GM23248 (cell line): ENCODE data around the gene PFN3. TPM values are rescaled to one million over a fixed set of nuclear protein-coding genes. Genes with fewer than 3 reads are reported as not detected.

ENCODE experiments used
- DNase-seq: peaks from one replicate; pipeline ENCODE4 v3.0.0-alpha.2; 2015
- H2AFZ ChIP-seq: fragments of 200-600 bp; sonication (generic); 2 replicates; pipeline ENCODE4 v1.6.1; 2016; ENCODE audit warnings: antibody characterized with exemption
- H3F3A ChIP-seq: fragments of 200-600 bp; sonication (generic); 2 replicates; pipeline ENCODE4 v1.6.1; 2016; ENCODE audit warnings: mild to moderate bottlenecking, antibody characterized with exemption, mixed run types; ENCODE audit not compliant: insufficient read depth
- H3K27ac ChIP-seq: fragments of 200-600 bp; sonication (generic); 2 replicates; pipeline ENCODE4 v1.5.1; 2016; ENCODE audit warnings: mild to moderate bottlenecking
- H3K27me3 ChIP-seq: fragments of 200-600 bp; sonication (generic); replicated peaks from 2 replicates; pipeline ENCODE4 v1.6.1; 2016; ENCODE audit warnings: mild to moderate bottlenecking; ENCODE audit not compliant: insufficient read depth
- H3K36me3 ChIP-seq: fragments of 200-600 bp; sonication (generic); 2 replicates; pipeline ENCODE4 v1.6.1; 2016; ENCODE audit warnings: low read depth, mild to moderate bottlenecking
- H3K4me1 ChIP-seq: fragments of 200-600 bp; sonication (generic); 2 replicates; pipeline ENCODE4 v1.6.1; 2016; ENCODE audit warnings: mild to moderate bottlenecking; ENCODE audit not compliant: insufficient read depth
- H3K4me2 ChIP-seq: fragments of 200-600 bp; sonication (generic); one replicate; pipeline ENCODE4 v1.6.1; 2016; ENCODE audit warnings: mild to moderate bottlenecking; ENCODE audit not compliant: unreplicated experiment
- H3K4me3 ChIP-seq: fragments of 200-600 bp; sonication (generic); 2 replicates; pipeline ENCODE4 v1.5.1; 2016; ENCODE audit warnings: mild to moderate bottlenecking
- H3K79me2 ChIP-seq: fragments of 200-600 bp; sonication (generic); 2 replicates; pipeline ENCODE4 v1.6.1; 2016; ENCODE audit warnings: mild to moderate bottlenecking; ENCODE audit not compliant: insufficient read depth
- H3K9ac ChIP-seq: fragments of 200-600 bp; sonication (generic); 2 replicates; pipeline ENCODE4 v1.6.1; 2016; ENCODE audit warnings: mild to moderate bottlenecking
- H3K9me2 ChIP-seq: fragments of 200-600 bp; sonication (generic); 2 replicates; pipeline ENCODE4 v1.6.1; 2016; ENCODE audit warnings: mixed run types, mild to moderate bottlenecking, moderate library complexity; ENCODE audit not compliant: insufficient read depth
- H3K9me3 ChIP-seq: fragments of 200-600 bp; sonication (generic); one replicate; pipeline ENCODE4 v1.6.1; 2017; ENCODE audit warnings: low read depth
- H4K20me1 ChIP-seq: fragments of 200-600 bp; sonication (generic); 2 replicates; pipeline ENCODE4 v1.6.0; 2016; ENCODE audit not compliant: insufficient read depth
- EZH2 ChIP-seq: fragments of 200-600 bp; sonication (generic); IDR thresholded peaks from 2 replicates; pipeline ENCODE4 v1.6.1; 2018; ENCODE audit warnings: antibody characterized with exemption, mild to moderate bottlenecking; ENCODE audit not compliant: insufficient read depth, poor library complexity, severe bottlenecking
- EZH2phosphoT487 ChIP-seq: fragments of 200-600 bp; sonication (generic); IDR thresholded peaks from 2 replicates; pipeline ENCODE4 v1.6.1; 2018; ENCODE audit warnings: antibody characterized with exemption, moderate library complexity, mild to moderate bottlenecking, low read depth; ENCODE audit not compliant: insufficient read depth
- WGBS, 2 experiments: methylation state at CpG; one replicate each; pipeline ENCODE4 v1.1.6; 2015 to 2017; ENCODE audit warnings: low lambda C conversion rate in 2 of 2, low coverage in 1 of 2; ENCODE audit errors: missing lambda C conversion rate in 2 of 2; 5-methylcytosine and 5-hydroxymethylcytosine counted together
- in situ Hi-C: fragments of 300-500 bp; cut with MboI; formaldehyde crosslinking; loops from 2 replicates; pipeline ENCODE4 v1.15.0; 2020
- polyA plus RNA-seq: library from polyadenylated mRNA; unstranded; fragments of >200 nt; fragmentation: Nextera tagmentation; extraction: Ambion mirVana; gene quantifications from 2 replicates; pipeline ENCODE4 v1.2.1, GENCODE V29; 2016
- total RNA-seq: library from RNA; depleted of rRNA; stranded (reverse); fragments of >200 nt; shearing (Covaris generic); gene quantifications from 2 replicates; pipeline ENCODE4 v1.2.3, GENCODE V29; 2014

Gene PFN3
- total and polyA plus RNA-seq, 2 experiments from 2014 or later = not detected

GRCh38 chr5:177393206-177393765 lies 7.2 kb downstream of the PFN3 start:
- no peaks in the 10 kb centered on the region for H3K79me2 ChIP-seq
- TF ChIP-seq EZH2phosphoT487 = no peak
- no peak for TF ChIP-seq EZH2
- WGBS, 2 experiments = 73 to 96% methylated on average over 1 of the region's 1 CpG
- no peak for DNase-seq
- H3K27me3 ChIP-seq = 0 out of 2 replicates have a peak, but pooled peaks cover 4% of the 10 kb centered on the region
- H3K4me3 ChIP-seq = no peak overlapping the region
- no peaks in the 10 kb centered on the region for H3K36me3 ChIP-seq
- peaks cover 15% of the 10 kb centered on the region for H3K4me1 ChIP-seq
- no peak overlapping the region for H3K9ac ChIP-seq
- no peak overlapping the region for H2AFZ ChIP-seq
- no peak overlapping the region for H3K4me2 ChIP-seq
- no peaks in the 10 kb centered on the region for H3K9me3 ChIP-seq
- H3K27ac ChIP-seq = no peak overlapping the region
- H3F3A ChIP-seq = peaks cover 19% of the 10 kb centered on the region
- no peaks in the 10 kb centered on the region for H3K9me2 ChIP-seq
- in situ Hi-C loops = loop anchor here (10.0 kb wide), 1 partner anchor 62 kb away; no protein-coding TSS in a partner anchor
- no peaks in the 10 kb centered on the region for H4K20me1 ChIP-seq

GRCh38 chr5:177392765-177393164 lies 7.7 kb downstream of the PFN3 start:
- Histone ChIP-seq H4K20me1 (no peaks in the 10 kb centered on the region), H3K4me1 (peaks cover 15% of the 10 kb centered on the region), H2AFZ (no peak overlapping the region), H3K9me3 (no peaks in the 10 kb centered on the region), H3K9me2 (no peaks in the 10 kb centered on the region), H3K4me3 (no peak overlapping the region), H3K4me2 (no peak overlapping the region), H3K36me3 (no peaks in the 10 kb centered on the region), H3K27me3 (no peaks in the 10 kb centered on the region), H3K79me2 (no peaks in the 10 kb centered on the region), H3K9ac (no peak overlapping the region), H3F3A (peaks cover 23% of the 10 kb centered on the region), H3K27ac (no peak overlapping the region)
- DNase-seq = no peak
- TF ChIP-seq EZH2 = no peak
- TF ChIP-seq EZH2phosphoT487 = no peak
- in situ Hi-C loops = loop anchor here (10.0 kb wide), 1 partner anchor 62 kb away; no protein-coding TSS in a partner anchor
- WGBS, 2 experiments = 66 to 69% methylated on average over 5 of the region's 5 CpGs

- Histone ChIP-seq H3K9me2 (no peaks in the 10 kb centered on the region), H3K9ac (peak overlapping the region; percentile 62), H3F3A (peaks cover 23% of the 10 kb centered on the region), H3K4me1 (peaks cover 15% of the 10 kb centered on the region), H4K20me1 (no peaks in the 10 kb centered on the region), H3K27me3 (no peaks in the 10 kb centered on the region), H2AFZ (no peak overlapping the region), H3K4me2 (no peak overlapping the region), H3K36me3 (no peaks in the 10 kb centered on the region), H3K79me2 (no peaks in the 10 kb centered on the region), H3K9me3 (no peaks in the 10 kb centered on the region), H3K4me3 (no peak overlapping the region), H3K27ac (peak overlapping the region; percentile 82; the same call in 1 of the 2 replicates)
- WGBS, 2 experiments = 16 to 17% methylated on average over 13 of the region's 13 CpGs
- in situ Hi-C loops = loop anchor here (10.0 kb wide), 1 partner anchor 64 kb away; no protein-coding TSS in a partner anchor
- TF ChIP-seq EZH2 (no peak), EZH2phosphoT487 (no peak)
- DNase-seq = peak; percentile 79
Measured at GRCh38 chr5:177390363-177391300, 9.8 kb downstream of the PFN3 start.

- Histone ChIP-seq H3K27ac (peak overlapping the region; percentile 82), H3K4me3 (peak overlapping the region; percentile 27; the same call in 1 of the 2 replicates), H3K36me3 (no peaks in the 10 kb centered on the region), H2AFZ (0 out of 2 replicates have a peak overlapping the region, but pooled peaks have one; percentile 8), H3K9me3 (no peaks in the 10 kb centered on the region), H3K9ac (peak overlapping the region; percentile 62), H3K4me1 (peaks cover 15% of the 10 kb centered on the region), H4K20me1 (no peaks in the 10 kb centered on the region), H3K4me2 (peak overlapping the region; percentile 68), H3F3A (peaks cover 23% of the 10 kb centered on the region), H3K9me2 (no peaks in the 10 kb centered on the region), H3K27me3 (peaks cover 9% of the 10 kb centered on the region; the same call in 1 of the 2 replicates), H3K79me2 (no peaks in the 10 kb centered on the region)
- in situ Hi-C loops = loop anchor here (10.0 kb wide), 1 partner anchor 65 kb away; no protein-coding TSS in a partner anchor
- no peak for TF ChIP-seq EZH2
- 17 to 22% methylated on average over 21 of the region's 21 CpGs for WGBS, 2 experiments
- peak; percentile 97 for DNase-seq
Measured at GRCh38 chr5:177389241-177390169, 11.0 kb downstream of the PFN3 start.
